GM18519 (cell line): Measurements from ENCODE around the gene AKIRIN1.
"Not testable (repeated sequence)": the region's sequence is repeated elsewhere in the genome, so short reads cannot be mapped to it uniquely, and the experiment has no call there.

ENCODE experiments used
- ATAC-seq: cut with Tn5 transposase; IDR thresholded peaks from one replicate; pipeline ENCODE4 v1.9.1; 2021; ENCODE audit warnings: mild to moderate bottlenecking, moderate library complexity; ENCODE audit not compliant: unreplicated experiment, low FRiP score

AKIRIN1 gene

GRCh38 chr1:38990738-38991637 lies at the start of gene AKIRIN1:
AKIRIN1 (plus strand) TSS chr1:38991276; CDS start chr1:38991381, 105 bp downstream.
- peak; percentile 88 for ATAC-seq

- ATAC-seq: no peak
Observed at GRCh38 chr1:38941527-38942019, 49.5 kb upstream of the AKIRIN1 start, which contains the start of gene RHBDL2. RHBDL2 (minus strand) TSS chr1:38941830; CDS start chr1:38919212, 22,618 bp downstream.

- no peak for ATAC-seq
Observed at GRCh38 chr1:38942664-38943428, 48.2 kb upstream of the AKIRIN1 start.

GRCh38 chr1:38944547-38944946 lies 46.5 kb upstream of the AKIRIN1 start:
- ATAC-seq: no peak

- no peak for ATAC-seq
Observed at GRCh38 chr1:38950553-38950952, 40.5 kb upstream of the AKIRIN1 start.

- no peak for ATAC-seq
Observed at GRCh38 chr1:38953433-38953860, 37.6 kb upstream of the AKIRIN1 start.

- no peak for ATAC-seq
Observed at GRCh38 chr1:38958967-38959366, 32.1 kb upstream of the AKIRIN1 start.

GRCh38 chr1:38962113-38962512 lies 29.0 kb upstream of the AKIRIN1 start:
- ATAC-seq: no peak

GRCh38 chr1:38962560-38962959 lies 28.5 kb upstream of the AKIRIN1 start:
- ATAC-seq: no peak

- ATAC-seq: no peak
Observed at GRCh38 chr1:38964140-38964548, 26.9 kb upstream of the AKIRIN1 start.

GRCh38 chr1:38973145-38973544 lies 17.9 kb upstream of the AKIRIN1 start:
- ATAC-seq: not testable (repeated sequence)

- no peak for ATAC-seq
Observed at GRCh38 chr1:38973659-38974437, 17.2 kb upstream of the AKIRIN1 start.

GRCh38 chr1:38977399-38978244 lies 13.5 kb upstream of the AKIRIN1 start:
- not testable (repeated sequence) for ATAC-seq

GRCh38 chr1:38978245-38978542 lies 12.9 kb upstream of the AKIRIN1 start:
- ATAC-seq: not testable (repeated sequence)

- not testable (repeated sequence) for ATAC-seq
Observed at GRCh38 chr1:38979380-38979779, 11.7 kb upstream of the AKIRIN1 start.

GRCh38 chr1:38989979-38990378 lies 1.1 kb upstream of the AKIRIN1 start:
- ATAC-seq: no peak

GRCh38 chr1:38990386-38990737 lies 714 bp upstream of the AKIRIN1 start:
- ATAC-seq: no peak

- ATAC-seq: no peak
Observed at GRCh38 chr1:38991638-38992411, 749 bp downstream of the AKIRIN1 start.
